ENCODE results near the gene LCMT1. TPM values are rescaled to one million over a fixed set of nuclear protein-coding genes. Genes with fewer than 3 reads are reported as not detected.

LCMT1 gene
- total RNA-seq, 1 experiment from 2014 or later: 44.2 TPM

DNA sequence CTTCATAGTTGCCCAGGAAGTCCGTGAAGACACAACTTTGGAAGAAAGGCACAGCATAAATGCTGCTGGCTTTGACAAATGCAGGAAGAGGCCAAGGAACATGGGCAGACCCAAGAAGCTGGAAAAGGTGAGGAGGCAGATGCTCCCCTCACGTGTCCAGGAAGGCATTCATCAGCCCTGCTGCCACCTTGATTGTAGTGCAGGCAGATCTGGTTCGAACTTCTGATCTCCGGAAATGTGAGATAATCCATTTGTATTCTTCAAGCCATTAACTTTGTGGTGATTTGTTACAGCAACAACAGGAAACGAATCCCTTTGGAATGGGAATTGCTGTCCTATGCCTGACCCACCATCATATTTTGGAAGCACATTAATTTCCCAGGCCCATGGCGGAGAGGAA is 28.5 kb upstream of the LCMT1 start:
- TF ChIP-seq REST (IDR thresholded peaks at IDR 0.05; ENCODE audit: insufficient read depth in 1 of 2, low read depth in 2 of 2, low read length in 1 of 2): no peak
- Histone ChIP-seq H3K4me3 (ENCODE audit: low read depth in 2 of 2, low read length in 2 of 2) (no peak overlapping the region), H3K27ac (ENCODE audit: low read length) (no peak overlapping the region), H3K27me3 (ENCODE audit: control insufficient read depth, insufficient read depth, low read length) (no peaks in the 10 kb centered on the region), H3K36me3 (ENCODE audit: control insufficient read depth, insufficient read depth, low read length) (no peaks in the 10 kb centered on the region), H3K9me3 (ENCODE audit: control insufficient read depth, insufficient read depth, low read depth, low read length) (no peaks in the 10 kb centered on the region), H3K4me1 (ENCODE audit: control insufficient read depth, insufficient read depth, low read length) (no peaks in the 10 kb centered on the region)
- ChIA-PET POLR2A (no interaction called here), CTCF (no interaction called here)
- intact Hi-C loops (cut with micrococcal nuclease; ENCODE audit: unreplicated experiment): no loop called here
- in situ Hi-C loops (cut with HindIII; ENCODE audit: low pct_unique_long_range_greater_than_20kb, low sequenced_read_pairs): no loop called here
- ATAC-seq (no peak), DNase-seq (ENCODE audit: low read depth, low spot score) (no peak)
- no TSS peak for BruUV-seq (replicated peaks)

DNA sequence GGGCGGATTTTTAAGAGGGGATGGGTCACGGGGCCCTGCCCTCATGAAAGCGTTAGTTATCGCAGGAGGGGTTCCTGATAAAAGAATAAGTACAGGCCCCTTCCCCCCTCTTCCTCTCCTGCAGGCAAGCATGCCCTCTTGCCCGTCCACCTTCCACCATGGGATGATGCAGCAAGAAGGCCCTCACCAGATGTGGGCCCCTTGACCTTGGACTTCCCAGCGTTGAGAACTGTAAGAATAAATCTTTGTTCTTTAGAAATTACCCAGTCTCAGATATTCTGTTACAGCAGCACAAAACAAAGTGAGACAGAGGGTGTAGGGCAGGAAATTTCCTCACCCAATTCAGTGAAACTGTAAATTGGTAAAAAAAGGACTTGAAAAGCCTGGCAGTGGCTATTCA is 27.8 kb upstream of the LCMT1 start:
- DNase-seq (ENCODE audit: low read depth, low spot score) (no peak), ATAC-seq (no peak)
- no peak overlapping the region for H3K4me3 ChIP-seq (ENCODE audit: low read depth in 2 of 2, low read length in 2 of 2)
- H3K36me3 ChIP-seq (ENCODE audit: control insufficient read depth, insufficient read depth, low read length): no peaks in the 10 kb centered on the region
- intact Hi-C loops (cut with micrococcal nuclease; ENCODE audit: unreplicated experiment) (no loop called here), in situ Hi-C loops (cut with HindIII; ENCODE audit: low pct_unique_long_range_greater_than_20kb, low sequenced_read_pairs) (no loop called here)
- TF ChIP-seq POLR2AphosphoS5 (IDR thresholded peaks at IDR 0.05; ENCODE audit: low read depth, low read length) (no peak), SIN3A (IDR thresholded peaks at IDR 0.05; ENCODE audit: borderline replicate concordance, insufficient read depth, low read depth, low read length) (no peak), REST (IDR thresholded peaks at IDR 0.05; ENCODE audit: insufficient read depth in 1 of 2, low read depth in 2 of 2, low read length in 1 of 2) (no peak), TCF7L2 (IDR thresholded peaks at IDR 0.05; ENCODE audit: low read depth, low read length) (no peak)
- TF ChIP-seq, protein P1, sequence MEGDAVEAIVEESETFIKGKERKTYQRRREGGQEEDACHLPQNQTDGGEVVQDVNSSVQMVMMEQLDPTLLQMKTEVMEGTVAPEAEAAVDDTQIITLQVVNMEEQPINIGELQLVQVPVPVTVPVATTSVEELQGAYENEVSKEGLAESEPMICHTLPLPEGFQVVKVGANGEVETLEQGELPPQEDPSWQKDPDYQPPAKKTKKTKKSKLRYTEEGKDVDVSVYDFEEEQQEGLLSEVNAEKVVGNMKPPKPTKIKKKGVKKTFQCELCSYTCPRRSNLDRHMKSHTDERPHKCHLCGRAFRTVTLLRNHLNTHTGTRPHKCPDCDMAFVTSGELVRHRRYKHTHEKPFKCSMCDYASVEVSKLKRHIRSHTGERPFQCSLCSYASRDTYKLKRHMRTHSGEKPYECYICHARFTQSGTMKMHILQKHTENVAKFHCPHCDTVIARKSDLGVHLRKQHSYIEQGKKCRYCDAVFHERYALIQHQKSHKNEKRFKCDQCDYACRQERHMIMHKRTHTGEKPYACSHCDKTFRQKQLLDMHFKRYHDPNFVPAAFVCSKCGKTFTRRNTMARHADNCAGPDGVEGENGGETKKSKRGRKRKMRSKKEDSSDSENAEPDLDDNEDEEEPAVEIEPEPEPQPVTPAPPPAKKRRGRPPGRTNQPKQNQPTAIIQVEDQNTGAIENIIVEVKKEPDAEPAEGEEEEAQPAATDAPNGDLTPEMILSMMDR (IDR thresholded peaks at IDR 0.05): no peak
- H3K27ac ChIP-seq (ENCODE audit: low read length): no peak overlapping the region
- H3K27me3 ChIP-seq (ENCODE audit: control insufficient read depth, insufficient read depth, low read length): no peaks in the 10 kb centered on the region
- no peaks in the 10 kb centered on the region for H3K4me1 ChIP-seq (ENCODE audit: control insufficient read depth, insufficient read depth, low read length)
- ChIA-PET POLR2A (interaction anchor here (0.7 kb wide), 1 partner anchor 1115 kb away, joined by 3 read pairs; no protein-coding TSS in a partner anchor), CTCF (no interaction called here)
- H3K9me3 ChIP-seq (ENCODE audit: control insufficient read depth, insufficient read depth, low read depth, low read length): no peaks in the 10 kb centered on the region
- no TSS peak for BruUV-seq (replicated peaks)
